ENCODE results near the gene NXPH2. TPM values are rescaled to one million over a fixed set of nuclear protein-coding genes. Genes with fewer than 3 reads are reported as not detected.

The NXPH2 gene
- total RNA-seq, 1 donor from 2014 or later = 0.12 TPM

GRCh38 chr2:138780446-138780880 lies 273 bp upstream of the NXPH2 start:
- TF ChIP-seq, protein P1, sequence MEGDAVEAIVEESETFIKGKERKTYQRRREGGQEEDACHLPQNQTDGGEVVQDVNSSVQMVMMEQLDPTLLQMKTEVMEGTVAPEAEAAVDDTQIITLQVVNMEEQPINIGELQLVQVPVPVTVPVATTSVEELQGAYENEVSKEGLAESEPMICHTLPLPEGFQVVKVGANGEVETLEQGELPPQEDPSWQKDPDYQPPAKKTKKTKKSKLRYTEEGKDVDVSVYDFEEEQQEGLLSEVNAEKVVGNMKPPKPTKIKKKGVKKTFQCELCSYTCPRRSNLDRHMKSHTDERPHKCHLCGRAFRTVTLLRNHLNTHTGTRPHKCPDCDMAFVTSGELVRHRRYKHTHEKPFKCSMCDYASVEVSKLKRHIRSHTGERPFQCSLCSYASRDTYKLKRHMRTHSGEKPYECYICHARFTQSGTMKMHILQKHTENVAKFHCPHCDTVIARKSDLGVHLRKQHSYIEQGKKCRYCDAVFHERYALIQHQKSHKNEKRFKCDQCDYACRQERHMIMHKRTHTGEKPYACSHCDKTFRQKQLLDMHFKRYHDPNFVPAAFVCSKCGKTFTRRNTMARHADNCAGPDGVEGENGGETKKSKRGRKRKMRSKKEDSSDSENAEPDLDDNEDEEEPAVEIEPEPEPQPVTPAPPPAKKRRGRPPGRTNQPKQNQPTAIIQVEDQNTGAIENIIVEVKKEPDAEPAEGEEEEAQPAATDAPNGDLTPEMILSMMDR (conservative IDR thresholded peaks at IDR 0.05; ENCODE audit: low read depth, low read length) = no peak
- no peak for DNase-seq (ENCODE audit: low read depth)
- H3K4me3 ChIP-seq (ENCODE audit: low read depth, low read length) = peak overlapping the region; percentile 46

- peak overlapping the region; percentile 46 for H3K4me3 ChIP-seq (ENCODE audit: low read depth, low read length)
- TF ChIP-seq, protein P1 (conservative IDR thresholded peaks at IDR 0.05; ENCODE audit: low read depth, low read length) = no peak
- no peak for DNase-seq (ENCODE audit: low read depth)
These were observed 797 bp downstream of the NXPH2 start for GRCh38 chr2:138779406-138779780.

DNA sequence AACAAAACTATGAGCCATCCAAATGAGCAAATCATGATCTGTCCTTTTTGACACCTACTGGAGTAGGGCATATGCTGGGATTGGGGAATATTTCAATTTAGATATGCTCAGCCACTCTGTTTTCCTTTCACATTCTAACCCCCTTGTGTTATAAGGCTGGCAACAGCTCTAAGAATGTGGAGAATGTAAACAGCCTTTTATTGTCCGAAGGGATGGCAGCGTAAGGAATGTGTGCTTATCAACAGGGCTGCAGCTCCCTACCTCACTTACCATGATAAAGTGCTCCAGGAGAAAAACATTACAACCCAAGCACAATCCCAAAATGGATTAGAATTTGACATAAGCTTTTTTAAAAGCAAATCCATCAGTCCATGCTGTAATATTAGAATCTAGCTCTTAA lies 2.2 kb downstream of the NXPH2 start:
- H3K4me3 ChIP-seq (ENCODE audit: low read depth, low read length) = no peak overlapping the region
- DNase-seq (ENCODE audit: low read depth) = peak; percentile 7
- TF ChIP-seq, protein P1 (conservative IDR thresholded peaks at IDR 0.05; ENCODE audit: low read depth, low read length) = no peak

DNA sequence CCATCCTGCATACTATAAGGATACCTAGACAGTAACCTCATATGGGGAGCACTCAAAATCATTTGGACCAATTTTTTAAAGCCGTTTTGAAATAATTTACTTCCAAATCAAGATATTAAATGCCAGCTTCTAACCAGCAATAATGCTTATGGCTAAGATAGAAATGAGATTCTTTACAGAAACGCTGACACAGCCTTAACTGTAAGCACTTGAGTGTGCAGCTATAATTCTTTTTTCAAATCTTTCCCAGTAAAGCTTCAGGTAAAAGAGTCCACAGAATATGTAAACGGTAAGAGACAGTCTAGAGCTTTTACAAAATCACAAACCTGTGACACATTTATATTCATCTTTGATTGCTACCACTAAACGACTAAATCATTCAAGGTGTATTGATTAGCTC lies 4.5 kb downstream of the NXPH2 start:
- H3K4me3 ChIP-seq (ENCODE audit: low read depth, low read length) = no peak overlapping the region
- DNase-seq (ENCODE audit: low read depth) = no peak
- TF ChIP-seq, protein P1 (conservative IDR thresholded peaks at IDR 0.05; ENCODE audit: low read depth, low read length) = no peak

- TF ChIP-seq, protein P1 (conservative IDR thresholded peaks at IDR 0.05; ENCODE audit: low read depth, low read length) = no peak
- no peak overlapping the region for H3K4me3 ChIP-seq (ENCODE audit: low read depth, low read length)
- DNase-seq (ENCODE audit: low read depth) = no peak
These were observed 8.7 kb downstream of the NXPH2 start for GRCh38 chr2:138771534-138771933.

- no peak overlapping the region for H3K4me3 ChIP-seq (ENCODE audit: low read depth, low read length)
- DNase-seq (ENCODE audit: low read depth) = no peak
- TF ChIP-seq, protein P1 (conservative IDR thresholded peaks at IDR 0.05; ENCODE audit: low read depth, low read length) = no peak
These were observed 13.1 kb downstream of the NXPH2 start for GRCh38 chr2:138767101-138767500.

- H3K4me3 ChIP-seq (ENCODE audit: low read depth, low read length) = no peak overlapping the region
- no peak for DNase-seq (ENCODE audit: low read depth)
- TF ChIP-seq, protein P1 (conservative IDR thresholded peaks at IDR 0.05; ENCODE audit: low read depth, low read length) = no peak
These were observed 13.7 kb downstream of the NXPH2 start for GRCh38 chr2:138766464-138766863.

All from epithelial cell of proximal tubule (primary cell).